B cell (primary cell): ENCODE results near the gene MTERF2.

Experiments
- EZH2 ChIP-seq: IDR thresholded peaks from 2 replicates; pipeline ENCODE4 v1.6.1; 2012; ENCODE audit warnings: borderline replicate concordance, low read depth, mild to moderate bottlenecking, moderate library complexity, low read length; ENCODE audit not compliant: insufficient read depth, poor library complexity, severe bottlenecking
- TF ChIP-seq, protein P1 (sequence below): fragments of 200-600 bp; IDR thresholded peaks from one replicate; pipeline ENCODE4 v1.8.0; 2022; ENCODE audit warnings: antibody characterized with exemption, mild to moderate bottlenecking

GRCh38 chr12:107029081-107029480 is 42.1 kb upstream of the MTERF2 start:
- TF ChIP-seq, protein P1, sequence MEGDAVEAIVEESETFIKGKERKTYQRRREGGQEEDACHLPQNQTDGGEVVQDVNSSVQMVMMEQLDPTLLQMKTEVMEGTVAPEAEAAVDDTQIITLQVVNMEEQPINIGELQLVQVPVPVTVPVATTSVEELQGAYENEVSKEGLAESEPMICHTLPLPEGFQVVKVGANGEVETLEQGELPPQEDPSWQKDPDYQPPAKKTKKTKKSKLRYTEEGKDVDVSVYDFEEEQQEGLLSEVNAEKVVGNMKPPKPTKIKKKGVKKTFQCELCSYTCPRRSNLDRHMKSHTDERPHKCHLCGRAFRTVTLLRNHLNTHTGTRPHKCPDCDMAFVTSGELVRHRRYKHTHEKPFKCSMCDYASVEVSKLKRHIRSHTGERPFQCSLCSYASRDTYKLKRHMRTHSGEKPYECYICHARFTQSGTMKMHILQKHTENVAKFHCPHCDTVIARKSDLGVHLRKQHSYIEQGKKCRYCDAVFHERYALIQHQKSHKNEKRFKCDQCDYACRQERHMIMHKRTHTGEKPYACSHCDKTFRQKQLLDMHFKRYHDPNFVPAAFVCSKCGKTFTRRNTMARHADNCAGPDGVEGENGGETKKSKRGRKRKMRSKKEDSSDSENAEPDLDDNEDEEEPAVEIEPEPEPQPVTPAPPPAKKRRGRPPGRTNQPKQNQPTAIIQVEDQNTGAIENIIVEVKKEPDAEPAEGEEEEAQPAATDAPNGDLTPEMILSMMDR, result no peak
- no peak for TF ChIP-seq EZH2
